Progenitor cell of endocrine pancreas (in vitro differentiated cells): Measurements from ENCODE around the gene LRMDA. TPM values are rescaled to one million over a fixed set of nuclear protein-coding genes. Genes with fewer than 3 reads are reported as not detected.

Experiments
- DNase-seq: peaks from one replicate; pipeline ENCODE4 v3.0.0; 2021; ENCODE audit warnings: low spot score; ENCODE audit not compliant: unreplicated experiment
- H3K27ac Mint-ChIP-seq: 2 replicates; pipeline ENCODE4 v1.8.0; 2021; ENCODE audit warnings: mild to moderate bottlenecking, moderate library complexity, mixed read lengths
- H3K27me3 Mint-ChIP-seq: 2 replicates; pipeline ENCODE4 v1.8.0; 2021; ENCODE audit warnings: mixed read lengths
- H3K36me3 Mint-ChIP-seq: 2 replicates; pipeline ENCODE4 v1.8.0; 2022; ENCODE audit warnings: mixed read lengths; ENCODE audit not compliant: insufficient read depth
- H3K4me1 Mint-ChIP-seq: 2 replicates; pipeline ENCODE4 v1.8.0; 2021; ENCODE audit warnings: low read depth, mixed read lengths
- H3K4me3 Mint-ChIP-seq: 2 replicates; pipeline ENCODE4 v1.8.0; 2021; ENCODE audit warnings: low read depth, mild to moderate bottlenecking, moderate library complexity, mixed read lengths
- H3K9me3 Mint-ChIP-seq: 2 replicates; pipeline ENCODE4 v1.8.0; 2021; ENCODE audit warnings: low read depth, mixed read lengths
- CTCF ChIP-seq: fragments of 200-600 bp; sonication (generic); IDR thresholded peaks from one replicate; pipeline ENCODE4 v1.5.0; 2021; ENCODE audit warnings: antibody characterized with exemption, mild to moderate bottlenecking; ENCODE audit not compliant: unreplicated experiment
- total RNA-seq: library from RNA; stranded (reverse); gene quantifications from 2 replicates; pipeline ENCODE4 v1.2.1, GENCODE V29; 2021

Gene LRMDA
- total RNA-seq, 1 donor from 2014 or later = 6.5 TPM

GRCh38 chr10:75648351-75648750, 216.9 kb downstream of the LRMDA start:
- Mint-ChIP-seq H3K27ac (no peak overlapping the region), H3K4me1 (peaks cover 16% of the 10 kb centered on the region), H3K36me3 (no peaks in the 10 kb centered on the region), H3K4me3 (no peak overlapping the region), H3K9me3 (no peaks in the 10 kb centered on the region), H3K27me3 (peaks cover 6% of the 10 kb centered on the region)
- no peak for DNase-seq
- TF ChIP-seq CTCF = no peak

DNA sequence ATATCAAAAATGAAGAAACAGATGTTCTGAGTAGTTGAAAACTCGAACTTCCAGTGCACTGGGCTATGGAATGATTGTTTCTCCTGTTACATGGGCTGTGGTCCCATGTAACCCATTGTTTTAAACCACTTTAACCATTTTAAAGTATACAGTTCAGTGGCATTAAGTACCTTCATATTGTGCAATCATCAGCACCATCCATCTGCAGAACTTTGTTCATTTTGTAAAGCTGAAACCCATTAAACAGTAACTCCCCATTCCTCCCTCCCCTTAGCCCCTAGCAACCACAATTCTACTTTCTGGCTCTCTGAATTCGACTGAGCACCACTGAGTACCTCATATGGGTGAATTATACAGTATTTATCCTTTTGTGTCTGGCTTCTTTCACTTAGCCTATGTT, 217.4 kb downstream of the LRMDA start:
- no peaks in the 10 kb centered on the region for H3K36me3 Mint-ChIP-seq
- peaks cover 17% of the 10 kb centered on the region for H3K4me1 Mint-ChIP-seq
- no peak for DNase-seq
- no peak for TF ChIP-seq CTCF
- no peak overlapping the region for H3K27ac Mint-ChIP-seq
- H3K27me3 Mint-ChIP-seq = peaks cover 6% of the 10 kb centered on the region
- H3K9me3 Mint-ChIP-seq = no peaks in the 10 kb centered on the region
- H3K4me3 Mint-ChIP-seq = no peak overlapping the region

DNA sequence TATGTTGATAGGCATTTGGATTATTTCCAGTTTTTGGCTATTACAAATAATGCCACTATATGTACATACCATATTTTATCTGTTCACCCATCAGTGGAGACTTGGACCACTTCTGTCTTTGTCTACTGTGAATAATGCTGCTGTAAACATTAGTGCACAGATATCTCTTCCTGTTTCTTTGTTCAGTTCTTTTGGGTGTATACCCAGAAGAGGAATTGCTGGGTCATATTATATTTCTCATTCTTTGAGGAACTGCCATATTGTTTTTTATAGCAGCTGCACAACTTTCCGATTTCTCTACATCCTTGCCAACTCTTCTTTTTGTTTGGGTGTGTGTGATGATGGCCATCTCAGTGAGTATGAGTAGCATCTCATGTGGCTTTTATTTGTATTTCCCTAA, 218.0 kb downstream of the LRMDA start:
- Mint-ChIP-seq H3K4me3 (no peak overlapping the region), H3K9me3 (no peaks in the 10 kb centered on the region), H3K27ac (no peak overlapping the region), H3K36me3 (no peaks in the 10 kb centered on the region), H3K4me1 (peaks cover 11% of the 10 kb centered on the region), H3K27me3 (peaks cover 6% of the 10 kb centered on the region)
- no peak for TF ChIP-seq CTCF
- DNase-seq = no peak

DNA sequence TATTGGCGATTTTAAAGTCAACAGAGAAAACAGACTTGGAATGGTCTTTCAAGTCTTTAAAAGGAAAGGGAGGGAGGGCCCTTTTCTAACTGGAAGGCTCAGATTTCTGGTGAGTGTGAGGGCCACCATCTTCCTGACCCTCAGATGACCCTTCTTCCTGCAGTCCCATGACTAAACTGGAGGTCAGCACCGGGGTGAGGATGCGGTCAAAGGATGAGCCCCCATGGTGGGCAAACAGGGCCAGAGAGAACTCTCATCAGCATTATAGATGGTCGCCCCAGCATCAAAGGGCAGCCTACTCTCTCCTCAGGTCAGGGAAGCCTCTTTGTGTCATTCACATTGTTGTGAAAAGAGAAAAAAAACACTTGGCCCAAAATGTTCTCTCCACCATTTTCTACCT, 219.2 kb downstream of the LRMDA start:
- Mint-ChIP-seq H3K4me1 (peaks cover 9% of the 10 kb centered on the region), H3K27me3 (peaks cover 4% of the 10 kb centered on the region), H3K9me3 (no peaks in the 10 kb centered on the region), H3K4me3 (no peak overlapping the region), H3K27ac (peak overlapping the region; percentile 29), H3K36me3 (no peaks in the 10 kb centered on the region)
- no peak for DNase-seq
- TF ChIP-seq CTCF = no peak

GRCh38 chr10:75651417-75651816, 220.0 kb downstream of the LRMDA start:
- Mint-ChIP-seq H3K4me3 (no peak overlapping the region), H3K9me3 (no peaks in the 10 kb centered on the region), H3K27me3 (peaks cover 3% of the 10 kb centered on the region), H3K27ac (no peak overlapping the region), H3K36me3 (no peaks in the 10 kb centered on the region), H3K4me1 (peaks cover 12% of the 10 kb centered on the region)
- no peak for DNase-seq
- TF ChIP-seq CTCF = no peak
